GM04503 (cell line): ENCODE results near the gene SLC1A6.
"Not testable (repeated sequence)": the region's sequence is repeated elsewhere in the genome, so short reads cannot be mapped to it uniquely, and the experiment has no call there.

ENCODE experiments used
- DNase-seq: peaks from one replicate; pipeline ENCODE4 v3.0.0-alpha.2; 2012; ENCODE audit warnings: low read depth

SLC1A6 gene

DNA sequence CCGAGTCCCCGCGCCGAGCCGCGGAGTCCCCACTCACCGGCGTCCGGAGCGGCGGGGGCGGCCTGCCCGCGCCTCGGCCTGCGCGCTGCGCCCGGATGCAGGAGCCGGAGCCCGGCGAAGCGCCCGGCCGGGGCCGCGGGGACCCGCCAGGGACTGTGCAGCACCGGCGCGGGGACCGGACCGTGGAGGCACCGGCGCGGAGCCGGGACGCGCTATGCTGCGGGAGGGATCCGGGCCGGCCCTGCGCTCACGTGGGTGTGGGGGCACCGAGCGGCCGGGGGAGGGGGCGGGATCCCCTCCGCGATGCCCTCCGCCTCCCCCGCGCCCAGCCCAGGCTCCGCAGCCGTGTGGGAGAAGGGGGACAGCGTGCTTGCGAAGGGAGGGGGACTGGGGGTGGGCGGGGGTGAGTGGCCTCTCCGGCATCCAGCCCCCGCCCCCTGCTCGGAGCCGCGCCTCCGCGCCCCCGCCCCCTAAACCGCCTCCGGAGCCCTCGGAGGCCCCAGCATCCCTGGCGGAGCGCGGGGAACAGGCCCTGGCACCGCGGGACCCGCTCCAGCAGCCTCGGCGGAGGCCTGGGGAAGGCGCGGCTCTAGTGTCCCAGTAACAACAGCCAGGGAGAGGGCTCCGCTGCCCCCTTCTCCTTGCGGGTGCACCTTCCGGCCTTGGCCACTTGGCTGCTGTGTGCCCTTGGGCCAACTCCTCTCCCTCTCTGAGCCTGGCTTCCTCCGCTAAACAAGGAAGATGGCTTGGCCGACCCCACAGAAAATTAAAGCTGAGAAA is at the start of gene SLC1A6:
Gene SLC1A6, minus strand, starts transcription at position 389 of the 780 bp plus-strand sequence. CDS start 6,954 bp downstream, outside the sequence.
- no peak for DNase-seq

DNA sequence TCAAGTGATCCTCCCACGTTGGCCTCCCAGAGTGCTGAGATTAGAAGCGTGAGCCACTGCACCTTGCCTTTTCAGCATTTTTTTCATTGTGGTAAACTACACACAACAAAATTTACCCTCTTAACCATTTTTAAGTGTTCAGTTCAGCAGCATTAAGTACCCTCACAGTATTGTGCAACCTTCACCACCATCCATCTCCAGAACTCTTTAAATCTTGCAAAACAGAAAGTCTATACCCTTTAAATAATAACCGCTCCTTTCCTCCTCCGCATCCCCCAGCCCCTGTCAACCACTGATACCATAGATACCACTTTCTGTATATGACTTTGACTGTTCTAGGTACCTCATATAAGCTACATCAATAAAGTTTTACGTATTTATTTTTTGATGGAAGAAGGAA is 48.8 kb upstream of the SLC1A6 start:
- no peak for DNase-seq

DNA sequence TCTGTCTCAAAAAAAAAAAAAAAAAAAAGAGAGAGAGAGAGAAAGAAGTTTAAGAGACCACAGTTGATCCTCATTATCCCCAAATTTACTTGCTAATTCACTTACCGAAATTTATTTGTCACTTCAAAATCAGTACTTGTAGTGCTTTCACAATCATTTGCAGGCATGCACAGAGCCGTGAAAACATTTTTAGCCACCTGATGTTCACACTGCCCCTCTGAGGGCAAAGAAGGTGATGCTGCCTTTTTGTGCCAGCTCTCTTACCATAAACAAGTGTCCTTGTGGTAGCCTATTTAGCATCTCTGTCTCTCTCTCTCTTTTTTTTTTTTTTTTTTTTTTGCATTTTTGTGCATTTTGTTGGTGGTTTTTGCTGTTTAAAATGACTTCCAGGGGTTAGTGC is 45.6 kb upstream of the SLC1A6 start:
- DNase-seq = no peak

DNA sequence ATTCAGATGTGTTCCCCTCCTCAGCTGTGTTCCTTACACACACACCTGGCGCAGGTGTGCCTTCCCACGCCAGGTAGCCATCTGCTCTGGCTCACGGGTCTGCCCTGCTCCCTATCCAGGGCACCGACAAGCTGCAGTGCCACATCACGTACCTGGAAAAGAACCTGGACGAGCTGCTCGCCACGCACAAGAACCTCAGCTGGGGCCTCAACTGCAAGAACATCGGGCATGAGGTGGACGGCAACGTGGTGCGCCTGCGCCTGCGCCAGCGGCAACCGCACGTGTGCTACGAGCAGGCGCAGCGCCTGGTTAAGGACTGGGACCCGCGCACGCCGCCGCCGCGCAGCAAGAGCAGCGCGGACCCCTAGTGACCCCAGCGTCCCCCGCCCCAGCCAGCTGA is 43.1 kb upstream of the SLC1A6 start:
- DNase-seq = no peak

DNA sequence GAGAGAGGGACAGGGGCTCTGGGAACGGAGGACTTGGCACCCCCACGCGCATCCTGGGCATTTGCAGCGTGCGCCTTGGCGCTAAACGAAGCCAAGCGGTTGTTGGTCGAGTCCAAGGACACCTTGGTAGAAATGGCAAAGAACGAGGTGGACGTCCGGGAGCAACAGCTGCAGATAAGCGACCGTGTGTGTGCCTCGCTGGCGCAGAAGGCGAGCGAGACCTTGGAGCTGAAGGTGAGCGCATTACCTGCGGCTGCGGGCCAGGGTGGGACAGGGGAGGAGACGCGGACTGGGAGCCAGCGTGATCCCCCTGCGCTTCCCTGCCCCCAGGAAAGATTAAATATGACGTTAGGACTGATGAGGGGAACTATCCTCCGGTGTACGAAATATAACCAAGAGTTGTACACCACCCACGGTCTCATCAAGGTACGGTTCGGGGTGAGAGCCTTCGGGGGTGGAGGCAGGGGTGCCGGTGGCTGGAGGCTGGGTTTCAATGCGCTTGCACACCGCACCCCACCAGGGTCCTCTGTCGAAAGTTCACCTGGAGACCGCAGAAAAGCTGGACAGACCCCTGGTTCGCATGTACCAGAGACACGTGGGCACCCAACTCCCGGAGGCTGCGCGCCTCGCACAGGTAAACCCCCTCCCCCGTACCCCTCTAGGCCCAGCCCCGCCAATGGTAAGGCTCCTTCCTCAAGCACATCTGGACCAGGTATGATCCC is 41.8 kb upstream of the SLC1A6 start:
- no peak for DNase-seq

DNA sequence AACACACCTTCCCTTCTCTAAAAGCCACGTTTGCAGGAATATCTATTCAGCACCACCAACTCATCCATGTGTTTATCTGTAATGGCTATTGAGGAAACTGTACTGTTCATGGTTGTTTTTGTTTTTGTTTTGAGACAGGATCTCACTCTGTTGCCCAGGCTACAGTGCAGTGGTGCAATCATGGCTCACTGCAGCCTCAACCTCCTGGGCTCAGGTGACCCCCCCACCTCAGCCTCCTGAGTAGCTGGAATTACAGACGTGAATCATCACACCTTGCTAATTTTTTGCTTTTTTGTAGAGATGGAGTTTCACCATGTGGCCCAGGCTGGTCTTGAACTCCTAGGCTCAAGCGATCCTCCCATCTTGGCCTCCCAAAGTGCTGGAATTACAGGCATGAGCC is 39.2 kb upstream of the SLC1A6 start:
- DNase-seq = not testable (repeated sequence)

DNA sequence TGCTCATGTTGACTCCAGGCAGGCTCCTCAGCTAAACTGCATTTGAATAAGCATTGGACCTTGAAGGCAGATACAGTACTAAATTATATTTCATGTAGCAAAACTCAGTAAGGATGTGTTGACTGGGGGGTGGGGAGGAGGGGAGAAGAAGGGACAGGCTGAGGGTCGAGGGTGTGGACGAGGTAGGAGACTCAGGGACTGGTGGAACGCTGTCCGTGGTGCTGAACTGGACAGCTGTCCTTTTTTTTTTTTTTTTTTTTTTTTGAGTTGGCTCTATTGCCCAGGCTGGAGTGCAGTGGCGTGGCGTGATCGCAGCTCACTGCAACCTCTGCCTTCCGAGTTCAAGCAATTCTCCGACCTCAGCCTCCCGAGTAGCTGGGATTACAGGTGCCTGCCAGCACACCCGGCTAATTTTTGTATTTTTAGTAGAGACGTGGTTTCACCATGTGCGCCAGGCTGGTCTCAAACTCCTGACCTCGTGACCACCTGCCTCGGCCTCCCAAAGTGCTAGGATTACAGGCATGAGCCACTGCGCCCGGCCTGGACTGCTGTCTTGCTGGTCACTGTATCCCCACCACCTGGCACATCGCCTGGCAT is 36.4 kb upstream of the SLC1A6 start:
- no peak for DNase-seq

DNA sequence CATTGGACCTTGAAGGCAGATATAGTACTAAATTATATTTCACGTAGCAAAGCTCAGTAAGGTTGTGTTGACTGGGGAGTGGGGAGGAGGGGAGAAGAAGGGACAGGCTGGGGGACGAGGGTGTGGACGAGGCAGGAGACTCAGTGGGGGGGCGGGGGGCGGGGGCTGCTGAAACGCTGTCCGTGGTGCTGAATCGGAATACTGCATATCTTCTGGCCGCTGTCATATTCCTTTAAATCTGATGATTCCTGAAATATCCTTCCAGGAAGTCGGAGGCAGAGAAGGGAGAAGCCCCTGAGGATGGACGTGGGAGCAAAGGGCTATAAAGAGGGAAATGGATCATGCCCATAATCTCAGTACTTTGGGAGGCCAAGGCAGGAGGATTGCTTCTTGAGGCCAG is 34.9 kb upstream of the SLC1A6 start:
- DNase-seq = no peak

DNA sequence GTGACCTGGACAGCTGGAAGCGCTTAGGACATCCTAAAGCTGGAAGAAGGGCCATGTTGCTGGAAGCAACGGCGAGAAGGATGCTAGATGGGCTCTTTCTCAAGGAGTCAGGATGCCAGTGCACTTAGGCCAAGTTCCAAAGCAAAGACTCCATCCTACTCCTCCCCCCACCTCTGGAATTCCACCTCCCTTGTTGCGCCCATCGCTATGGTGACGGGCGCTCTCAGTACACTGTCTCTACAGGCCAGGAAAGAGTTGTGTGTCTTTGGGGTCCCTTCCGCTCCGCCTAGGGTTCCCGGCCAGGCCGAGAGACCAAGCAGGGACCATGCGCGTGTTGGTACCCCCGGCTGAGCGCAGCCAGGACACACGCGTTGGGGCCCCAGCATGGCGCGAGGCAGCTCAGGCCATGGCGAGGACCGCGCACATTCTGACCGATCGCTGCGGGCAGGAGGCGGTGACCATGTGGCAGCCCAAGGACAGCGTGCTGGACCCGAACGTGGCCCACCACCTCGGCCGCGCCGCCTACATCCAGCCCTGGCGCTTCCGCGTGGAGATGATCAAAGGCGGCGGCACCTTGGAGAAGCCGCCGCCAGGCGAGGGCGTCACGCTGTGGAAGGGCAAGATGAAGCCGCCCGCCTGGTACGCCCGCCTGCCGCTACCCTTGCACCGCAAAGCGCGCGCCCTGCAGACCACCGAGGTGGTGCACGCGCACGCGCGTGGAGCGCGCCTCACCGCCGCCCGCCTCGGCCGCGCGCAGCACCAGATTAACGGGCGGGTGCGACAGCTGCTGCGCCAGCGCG is 31.0 kb upstream of the SLC1A6 start:
- DNase-seq = no peak

DNA sequence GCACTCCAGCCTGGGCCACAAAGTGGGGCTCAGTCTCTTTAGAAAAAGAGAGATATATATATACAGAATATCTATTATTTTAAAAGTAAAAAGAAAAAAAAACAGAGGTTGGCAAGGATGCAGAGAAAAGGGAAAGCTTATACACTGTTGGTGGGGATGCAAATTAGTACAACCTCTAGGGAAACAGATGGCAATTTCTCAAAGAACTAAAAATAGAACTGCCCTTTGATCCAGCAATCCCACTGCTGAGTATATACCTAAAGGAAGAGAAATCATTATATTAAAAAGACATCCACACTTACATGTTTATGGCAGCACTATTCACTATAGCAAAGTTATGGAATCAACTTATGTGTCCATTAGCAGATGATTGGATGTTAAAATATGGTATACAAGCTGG is 28.6 kb upstream of the SLC1A6 start:
- no peak for DNase-seq

DNA sequence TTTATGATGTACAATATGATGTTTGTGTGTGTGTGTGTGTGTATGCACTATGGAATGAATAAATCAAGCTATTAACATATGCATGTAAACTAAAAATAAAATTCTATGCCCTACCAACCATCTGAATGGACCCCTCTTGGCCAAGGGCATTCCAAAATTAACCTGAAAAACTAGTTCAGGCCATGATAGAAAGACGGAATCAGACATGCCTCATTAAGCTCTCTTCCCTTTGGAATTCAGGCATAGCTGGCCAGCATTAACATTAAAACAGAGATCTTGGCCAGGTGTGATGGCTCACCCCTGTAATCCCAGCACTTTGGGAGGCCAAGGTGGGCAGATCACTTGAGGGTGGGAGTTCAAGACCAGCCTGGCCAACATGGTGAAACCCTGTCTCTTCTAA is 18.3 kb upstream of the SLC1A6 start:
- no peak for DNase-seq

DNA sequence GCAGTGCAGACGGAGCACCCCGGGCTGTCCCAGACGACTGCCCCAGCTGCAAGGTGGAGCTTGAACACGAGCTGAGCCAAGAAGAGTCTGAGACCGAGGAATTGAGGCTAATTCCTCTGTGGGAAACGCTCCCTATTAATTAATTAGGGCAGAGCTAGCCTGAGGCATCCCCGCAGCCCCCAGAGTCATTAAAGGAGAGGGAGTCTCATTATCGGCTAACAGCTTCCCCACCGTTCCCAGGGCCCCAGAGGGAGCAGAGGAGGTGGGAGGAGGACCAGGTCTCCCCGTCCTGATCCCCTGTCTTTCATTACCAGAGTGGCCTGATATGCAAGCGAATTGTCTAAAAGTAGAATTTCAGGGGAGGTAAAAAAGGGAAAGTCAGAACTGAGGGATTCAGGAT is 13.1 kb upstream of the SLC1A6 start:
- no peak for DNase-seq

DNA sequence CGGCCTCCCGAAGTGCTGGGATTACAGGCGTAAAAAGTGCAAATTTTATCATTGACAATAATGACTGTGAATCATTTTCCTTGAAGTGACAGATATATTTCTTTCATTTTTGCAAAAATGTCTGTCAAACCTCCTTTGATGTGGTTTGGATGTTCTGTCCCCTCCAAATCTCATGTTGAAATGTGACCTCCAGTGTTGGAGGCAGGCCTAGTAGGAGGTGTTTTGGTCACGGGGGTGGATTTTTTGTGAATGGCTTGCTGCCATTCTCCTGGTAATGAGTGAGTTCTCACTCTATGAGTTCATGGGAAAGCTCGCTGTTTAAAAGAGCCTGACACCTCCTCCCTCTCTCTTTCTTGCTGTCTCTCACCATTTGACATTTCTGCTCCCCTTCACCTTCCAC is 5.5 kb upstream of the SLC1A6 start:
- DNase-seq = no peak

DNA sequence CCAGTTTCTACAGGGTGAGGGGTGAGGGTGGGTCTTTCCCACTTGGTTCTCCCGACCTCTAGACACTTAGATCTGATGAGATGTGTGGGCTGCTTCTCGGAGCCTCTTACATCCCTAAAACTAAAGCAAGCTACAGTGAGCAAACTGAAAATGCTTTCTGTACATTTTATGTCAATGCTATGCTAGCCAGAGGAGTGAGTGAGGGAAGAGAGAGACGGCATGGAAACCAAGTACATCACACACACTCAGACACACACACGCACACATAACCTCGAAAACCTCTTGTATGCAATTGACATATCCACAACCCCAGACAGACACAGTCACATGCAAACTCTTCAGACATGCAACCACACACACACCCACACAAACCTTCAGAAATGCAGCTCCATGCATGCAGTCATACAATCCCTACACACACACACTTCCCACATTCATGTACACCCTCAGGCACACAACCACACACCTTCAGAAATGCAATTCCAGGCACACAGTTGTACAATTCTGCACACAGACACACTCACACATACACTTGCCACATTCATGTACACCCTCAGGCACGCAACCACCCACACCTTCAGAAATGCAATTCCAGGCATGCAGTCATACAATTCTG is 1.4 kb downstream of the SLC1A6 start:
- DNase-seq = no peak

DNA sequence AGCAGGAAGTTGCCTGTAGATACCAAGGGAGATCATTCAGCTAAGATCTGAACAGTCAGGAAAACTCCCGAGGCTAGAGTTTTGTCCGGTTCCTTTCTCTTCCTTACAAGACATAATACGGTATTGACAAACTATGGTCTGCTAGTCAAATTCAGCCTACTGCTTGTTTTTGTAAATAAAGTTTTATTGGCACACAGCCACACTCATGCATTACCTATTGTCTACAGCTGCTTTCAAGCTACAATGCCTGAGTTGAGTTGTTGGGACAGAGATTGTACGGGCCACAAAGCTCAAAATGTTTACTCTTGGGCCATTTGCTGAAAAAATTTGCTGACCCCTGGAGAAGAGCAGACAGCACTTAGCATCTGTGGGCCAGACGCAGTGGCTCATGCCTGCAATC is 2.5 kb downstream of the SLC1A6 start:
- no peak for DNase-seq

DNA sequence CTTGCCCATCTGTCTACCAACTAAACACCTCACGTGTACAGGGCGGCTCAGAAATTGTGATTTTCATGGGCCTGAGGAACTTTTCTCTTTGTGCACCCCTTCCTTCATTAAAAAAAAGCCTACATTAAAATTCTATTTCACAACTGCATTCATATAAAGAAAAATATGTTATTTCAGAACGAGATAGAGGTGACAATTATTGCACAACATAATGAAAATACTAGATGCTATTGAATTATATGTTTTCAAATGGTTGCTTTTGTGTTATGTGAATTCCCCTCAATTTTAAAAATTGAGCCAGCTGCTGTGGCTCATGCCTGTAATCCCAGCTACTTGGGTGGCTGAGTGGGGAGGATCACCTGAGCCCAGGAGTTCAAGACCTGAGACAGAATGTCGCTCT is 5.2 kb downstream of the SLC1A6 start:
- DNase-seq = no peak

DNA sequence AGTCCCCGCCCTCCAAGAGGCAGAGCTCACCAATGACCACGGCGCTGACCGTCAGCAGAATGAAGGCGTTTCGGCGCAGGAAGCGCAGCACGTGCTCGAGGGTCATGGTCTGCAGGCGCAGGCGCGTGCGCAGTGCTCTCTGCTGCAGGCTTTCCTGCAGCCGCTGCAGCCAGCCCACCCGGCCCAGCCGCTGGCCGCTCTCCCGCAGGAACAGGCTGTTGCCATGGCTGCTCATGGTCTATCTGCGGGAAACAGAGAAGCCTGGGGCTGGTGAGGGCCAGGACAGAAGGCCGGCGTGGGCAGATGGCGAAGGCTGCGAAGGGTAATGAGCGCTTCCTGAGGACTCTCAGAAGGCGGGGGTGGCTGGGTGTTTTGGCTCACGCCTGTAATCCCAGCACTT is 7.0 kb downstream of the SLC1A6 start:
- DNase-seq = no peak

DNA sequence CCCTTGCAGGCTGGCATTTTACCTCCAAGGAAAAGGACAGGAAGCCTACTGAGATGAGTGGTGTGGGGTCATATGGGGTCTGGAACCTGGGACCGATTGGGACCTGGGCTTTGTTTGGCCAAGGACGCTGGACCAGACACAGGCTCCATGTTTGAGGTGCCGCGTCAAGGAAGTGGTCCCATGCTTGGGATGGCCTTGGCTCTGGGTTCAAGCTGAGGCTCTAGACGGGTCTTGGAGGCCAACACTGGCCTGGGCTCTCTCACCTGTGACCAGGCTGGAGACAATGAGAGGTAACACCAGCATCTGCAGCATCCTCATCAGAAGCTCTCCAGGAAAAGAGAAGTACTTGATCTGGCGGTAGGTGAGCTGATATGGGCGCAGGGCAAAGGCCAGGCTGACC is 8.2 kb downstream of the SLC1A6 start:
- no peak for DNase-seq

DNA sequence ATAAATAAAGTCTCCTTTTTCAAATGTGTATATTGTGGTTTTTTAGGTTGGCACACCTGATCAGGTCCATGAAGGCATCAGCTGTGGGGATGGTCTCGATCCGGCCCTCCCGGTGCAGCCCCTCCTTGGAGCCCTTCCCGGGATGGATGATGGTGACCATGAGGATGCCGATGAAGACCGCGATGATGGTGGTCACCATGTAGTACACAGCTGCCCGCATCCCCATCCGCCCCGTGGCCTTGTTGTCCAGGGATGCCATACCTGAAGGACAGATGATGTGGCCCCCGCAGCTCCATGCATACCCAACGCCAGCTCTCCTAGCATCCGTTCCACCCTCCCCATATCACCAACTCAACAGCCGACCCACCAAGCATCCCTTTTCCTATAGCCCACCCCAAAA is 11.4 kb downstream of the SLC1A6 start:
- no peak for DNase-seq

DNA sequence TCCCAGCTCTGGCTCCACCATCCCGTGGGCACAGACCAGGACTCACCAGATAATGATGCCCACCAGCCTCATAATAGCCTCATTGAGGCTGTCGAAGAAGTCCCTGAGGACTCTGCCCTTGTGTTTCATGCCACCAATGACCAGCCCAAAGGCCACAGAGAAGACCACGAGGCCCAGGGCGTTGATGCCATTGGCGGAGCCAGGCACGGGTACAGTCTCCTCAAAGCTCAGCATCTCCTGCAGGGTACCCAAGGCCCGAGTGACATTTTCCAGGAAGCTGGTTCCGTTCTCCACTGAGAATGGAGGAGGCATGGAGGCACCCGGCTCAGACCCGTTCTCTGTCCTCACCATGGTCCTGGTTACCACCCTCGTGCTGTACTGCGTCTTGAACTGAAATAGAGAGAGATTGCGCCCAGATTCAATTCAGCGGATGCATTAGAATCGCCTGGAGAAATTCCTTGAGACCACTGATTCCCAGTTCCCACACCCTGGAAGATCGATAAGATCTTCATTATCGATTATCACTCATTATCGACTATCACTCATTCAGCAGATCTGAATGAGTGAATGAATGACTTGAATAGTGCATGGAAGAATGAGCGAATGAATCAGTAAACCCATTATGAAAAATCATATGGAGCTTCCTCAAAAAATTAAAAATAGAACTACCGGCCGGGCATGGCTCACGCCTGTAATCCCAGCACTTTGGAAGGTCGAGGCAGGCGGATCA is 17.5 kb downstream of the SLC1A6 start:
- DNase-seq = no peak

DNA sequence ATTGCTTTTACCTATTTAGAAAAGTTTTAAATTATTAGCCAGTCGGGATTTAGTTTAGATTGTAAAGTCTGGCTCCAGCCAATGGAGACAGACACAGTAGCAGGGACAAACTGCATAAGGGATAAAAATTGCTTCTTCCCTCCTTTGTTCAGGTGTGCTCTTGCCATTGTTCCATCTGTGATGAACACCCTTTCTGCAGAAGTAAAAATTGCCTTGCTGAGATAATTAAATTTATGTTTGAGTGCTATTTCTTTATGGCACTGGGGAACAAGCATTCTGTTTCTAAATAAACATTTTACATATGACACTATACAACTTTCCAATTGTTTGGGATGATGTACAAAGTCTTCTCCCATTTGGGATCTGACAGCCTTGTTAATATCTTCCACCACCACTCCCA is 20.4 kb downstream of the SLC1A6 start:
- DNase-seq = no peak
